Activated T-cell treated with anti-CD3 and anti-CD28 coated beads for 24 hours (primary cell): Measurements from ENCODE around the gene PBX1.
"Not testable (repeated sequence)": the region's sequence is repeated elsewhere in the genome, so short reads cannot be mapped to it uniquely, and the experiment has no call there.

Source experiments
- DNase-seq: peaks from one replicate; pipeline ENCODE4 v3.0.0-alpha.2; 2020; ENCODE audit warnings: low read depth

PBX1 gene

GRCh38 chr1:164640686-164641352 is 81.8 kb downstream of the PBX1 start:
- DNase-seq = no peak

- DNase-seq = no peak
Observed at GRCh38 chr1:164641353-164641730, 82.4 kb downstream of the PBX1 start.

GRCh38 chr1:164643018-164643417 is 84.0 kb downstream of the PBX1 start:
- DNase-seq = no peak

- no peak for DNase-seq
Observed at GRCh38 chr1:164644268-164644667, 85.3 kb downstream of the PBX1 start.

- no peak for DNase-seq
Observed at GRCh38 chr1:164644774-164645644, 86.0 kb downstream of the PBX1 start.

- DNase-seq = no peak
Observed at GRCh38 chr1:164645921-164646320, 86.9 kb downstream of the PBX1 start.

- no peak for DNase-seq
Observed at GRCh38 chr1:164647211-164647610, 88.2 kb downstream of the PBX1 start.

- DNase-seq = no peak
Observed at GRCh38 chr1:164648636-164649035, 89.7 kb downstream of the PBX1 start.

GRCh38 chr1:164649146-164649545 is 90.2 kb downstream of the PBX1 start:
- DNase-seq = no peak

- no peak for DNase-seq
Observed at GRCh38 chr1:164650531-164650930, 91.5 kb downstream of the PBX1 start.

GRCh38 chr1:164651351-164651951 is 92.5 kb downstream of the PBX1 start:
- no peak for DNase-seq

- not testable (repeated sequence) for DNase-seq
Observed at GRCh38 chr1:164652969-164653368, 94.0 kb downstream of the PBX1 start.

- DNase-seq = no peak
Observed at GRCh38 chr1:164653705-164654104, 94.7 kb downstream of the PBX1 start.

GRCh38 chr1:164654200-164654599 is 95.2 kb downstream of the PBX1 start:
- DNase-seq = no peak

GRCh38 chr1:164658864-164659263 is 99.9 kb downstream of the PBX1 start:
- DNase-seq = no peak

GRCh38 chr1:164659621-164660411 is 100.8 kb downstream of the PBX1 start:
- no peak for DNase-seq

GRCh38 chr1:164660412-164660772 is 101.4 kb downstream of the PBX1 start:
- DNase-seq = no peak

GRCh38 chr1:164660775-164661174 is 101.8 kb downstream of the PBX1 start:
- DNase-seq = no peak

- no peak for DNase-seq
Observed at GRCh38 chr1:164662462-164662861, 103.5 kb downstream of the PBX1 start.

- no peak for DNase-seq
Observed at GRCh38 chr1:164662955-164663354, 104.0 kb downstream of the PBX1 start.

- no peak for DNase-seq
Observed at GRCh38 chr1:164664127-164664526, 105.1 kb downstream of the PBX1 start.

GRCh38 chr1:164667001-164667400 is 108.0 kb downstream of the PBX1 start:
- DNase-seq = no peak
